Neural cell (in vitro differentiated cells): ENCODE measurements around the gene CACNA2D2. TPM values are rescaled to one million over a fixed set of nuclear protein-coding genes. Genes with fewer than 3 reads are reported as not detected.

ENCODE experiments used
- H2AFZ ChIP-seq: fragments of 200-600, 300-800 bp; sonication (generic), shearing (Covaris generic); 2 replicates; pipeline ENCODE4 v1.6.0; 2014; ENCODE audit warnings: low read depth, mild to moderate bottlenecking, antibody characterized with exemption, low read length, moderate library complexity
- H3F3A ChIP-seq: fragments of 200-600 bp; shearing (Covaris generic); 2 replicates; pipeline ENCODE4 v1.6.1; 2016; ENCODE audit warnings: mild to moderate bottlenecking, moderate library complexity, mixed read lengths, antibody characterized with exemption, low read length; ENCODE audit not compliant: insufficient read depth, poor library complexity, severe bottlenecking
- H3K27ac ChIP-seq: fragments of 200-600, 300-800 bp; sonication (generic), shearing (Covaris generic); 2 replicates; pipeline ENCODE4 v1.5.1; 2014; ENCODE audit warnings: mild to moderate bottlenecking, low read length, moderate library complexity
- H3K27me3 ChIP-seq: fragments of 300-800, 200-600 bp; sonication (generic), shearing (Covaris generic); 2 replicates; pipeline ENCODE4 v1.6.0; 2014; ENCODE audit warnings: mild to moderate bottlenecking, low read depth, low read length, moderate library complexity; ENCODE audit not compliant: insufficient read depth
- H3K36me3 ChIP-seq: fragments of 300-800, 200-600 bp; sonication (generic), shearing (Covaris generic); 2 replicates; pipeline ENCODE4 v1.5.1; 2014; ENCODE audit warnings: mild to moderate bottlenecking, antibody characterized with exemption, low read length, moderate library complexity; ENCODE audit not compliant: insufficient read depth
- H3K4me2 ChIP-seq: fragments of 300-800, 200-600 bp; sonication (generic), shearing (Covaris generic); 2 replicates; pipeline ENCODE4 v1.6.0; 2014; ENCODE audit warnings: mild to moderate bottlenecking, low read length
- H3K4me3 ChIP-seq: fragments of 300-800, 200-600 bp; sonication (generic), shearing (Covaris generic); 2 replicates; pipeline ENCODE4 v1.5.1; 2014; ENCODE audit warnings: mild to moderate bottlenecking, low read length, moderate library complexity
- H3K79me2 ChIP-seq: fragments of 200-600 bp; shearing (Covaris generic); replicated peaks from 2 replicates; pipeline ENCODE4 v1.6.0; 2014; ENCODE audit warnings: mild to moderate bottlenecking, low read length, moderate library complexity; ENCODE audit not compliant: insufficient read depth
- H3K9ac ChIP-seq: fragments of 300-800, 200-600 bp; sonication (generic), shearing (Covaris generic); 2 replicates; pipeline ENCODE4 v1.6.1; 2016; ENCODE audit warnings: mild to moderate bottlenecking, low read length, mixed read lengths
- H3K9me2 ChIP-seq: fragments of 200-600 bp; shearing (Covaris generic); 2 replicates; pipeline ENCODE4 v1.6.1; 2016; ENCODE audit warnings: mild to moderate bottlenecking, low read length, mixed read lengths; ENCODE audit not compliant: insufficient read depth
- H3K9me3 ChIP-seq: fragments of 200-600, 300-800 bp; sonication (generic), shearing (Covaris generic); 2 replicates; pipeline ENCODE4 v1.6.1; 2016; ENCODE audit warnings: mild to moderate bottlenecking, mixed run types, low read length, moderate library complexity, mixed read lengths
- H4K20me1 ChIP-seq: fragments of 200-600 bp; shearing (Covaris generic); 2 replicates; pipeline ENCODE4 v1.6.1; 2016; ENCODE audit warnings: mild to moderate bottlenecking, mixed run types; ENCODE audit not compliant: insufficient read depth
- CTCF ChIP-seq: fragments of 450-650 bp; IDR thresholded peaks from 2 replicates; pipeline ENCODE4 v1.5.1; 2014; ENCODE audit warnings: antibody characterized with exemption, mild to moderate bottlenecking, moderate library complexity; ENCODE audit not compliant: poor library complexity, severe bottlenecking
- EP300 ChIP-seq: fragments of 450-650 bp; conservative IDR thresholded peaks from 2 replicates; pipeline ENCODE4 v1.6.1; 2014; ENCODE audit warnings: antibody characterized with exemption, mild to moderate bottlenecking, moderate library complexity; ENCODE audit not compliant: poor library complexity, severe bottlenecking
- EZH2 ChIP-seq: fragments of 200-600, 300-800 bp; shearing (Covaris generic), sonication (generic); IDR thresholded peaks from 2 replicates; pipeline ENCODE4 v1.6.1; 2014; ENCODE audit warnings: antibody characterized with exemption, low read length, borderline replicate concordance, mild to moderate bottlenecking; ENCODE audit not compliant: insufficient read depth, poor library complexity, severe bottlenecking
- MXI1 ChIP-seq: fragments of 450-650 bp; conservative IDR thresholded peaks from 2 replicates; pipeline ENCODE4 v1.6.1; 2014; ENCODE audit warnings: antibody characterized with exemption, mild to moderate bottlenecking; ENCODE audit not compliant: poor library complexity, severe bottlenecking
- POLR2AphosphoS5 ChIP-seq: IDR thresholded peaks from 2 replicates; pipeline ENCODE4 v1.6.1; 2012
- RAD21 ChIP-seq: fragments of 450-650 bp; conservative IDR thresholded peaks from 2 replicates; pipeline ENCODE4 v1.6.1; 2014; ENCODE audit warnings: antibody characterized with exemption, mild to moderate bottlenecking, moderate library complexity
- REST ChIP-seq: IDR thresholded peaks from 2 replicates; pipeline ENCODE4 v1.6.1; 2012; ENCODE audit warnings: borderline replicate concordance
- SMC3 ChIP-seq: fragments of 450-650 bp; conservative IDR thresholded peaks from 2 replicates; pipeline ENCODE4 v1.6.1; 2014; ENCODE audit warnings: antibody characterized with exemption, mild to moderate bottlenecking, moderate library complexity; ENCODE audit not compliant: poor library complexity
- TAF1 ChIP-seq: IDR thresholded peaks from 2 replicates; pipeline ENCODE4 v1.6.1; 2012; ENCODE audit warnings: low read depth
- polyA plus RNA-seq: library from polyadenylated mRNA; depleted of rRNA; stranded (reverse); fragments of >200 nt; gene quantifications from 2 replicates; pipeline ENCODE4 v1.2.3, GENCODE V29; 2014

The CACNA2D2 gene
- polyA plus RNA-seq, 1 donor from 2014 or later, result 7.8 TPM

DNA sequence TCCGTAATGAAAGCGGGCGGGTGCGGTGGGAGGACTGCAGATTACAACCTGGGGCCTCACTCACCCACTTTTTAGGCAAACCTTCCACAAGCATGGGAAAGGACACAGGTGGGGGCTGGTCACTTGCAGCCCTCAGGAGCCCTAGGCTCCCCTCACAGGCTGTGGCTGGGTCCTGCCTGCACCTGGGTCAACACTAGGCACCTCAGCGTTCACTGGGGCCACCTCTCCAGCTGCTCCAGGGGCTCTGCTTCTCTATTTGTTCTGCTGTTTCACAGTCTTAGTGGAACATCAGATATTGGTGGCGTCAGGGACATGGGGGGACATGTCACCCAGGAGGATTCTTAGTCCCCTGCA is 114.0 kb downstream of the CACNA2D2 start:
- Histone ChIP-seq H3K27me3 (no peaks in the 10 kb centered on the region), H3K79me2 (no peaks in the 10 kb centered on the region), H3K27ac (no peak overlapping the region), H3K9me3 (no peaks in the 10 kb centered on the region), H2AFZ (no peak overlapping the region), H3K36me3 (no peaks in the 10 kb centered on the region), H3K4me3 (no peak overlapping the region), H3K9ac (no peak overlapping the region), H3K9me2 (no peaks in the 10 kb centered on the region), H3K4me2 (no peak overlapping the region), H4K20me1 (no peaks in the 10 kb centered on the region), H3F3A (no peaks in the 10 kb centered on the region)
- TF ChIP-seq MXI1, result no peak
- no peak for TF ChIP-seq EZH2
- TF ChIP-seq RAD21, result no peak
- no peak for TF ChIP-seq REST
- TF ChIP-seq POLR2AphosphoS5, result no peak
- TF ChIP-seq SMC3, result no peak
- TF ChIP-seq TAF1, result no peak
- no peak for TF ChIP-seq EP300
- no peak for TF ChIP-seq CTCF

GRCh38 chr3:50388720-50389413 is 114.6 kb downstream of the CACNA2D2 start:
- H3K9me3 ChIP-seq, result no peaks in the 10 kb centered on the region
- H3K79me2 ChIP-seq, result no peaks in the 10 kb centered on the region
- no peak overlapping the region for H3K4me3 ChIP-seq
- TF ChIP-seq MXI1 (no peak), REST (no peak), TAF1 (no peak), EP300 (no peak), EZH2 (no peak), RAD21 (no peak), POLR2AphosphoS5 (no peak), CTCF (no peak), SMC3 (no peak)
- no peak overlapping the region for H3K4me2 ChIP-seq
- H3K27ac ChIP-seq, result no peak overlapping the region
- H3K9me2 ChIP-seq, result no peaks in the 10 kb centered on the region
- no peak overlapping the region for H3K9ac ChIP-seq
- H2AFZ ChIP-seq, result no peak overlapping the region
- no peaks in the 10 kb centered on the region for H3K27me3 ChIP-seq
- no peaks in the 10 kb centered on the region for H3F3A ChIP-seq
- H3K36me3 ChIP-seq, result no peaks in the 10 kb centered on the region
- H4K20me1 ChIP-seq, result no peaks in the 10 kb centered on the region
